D721Med (cell line): ENCODE results near the gene RSU1.

Source experiments
- DNase-seq: peaks from one replicate; pipeline ENCODE4 v3.0.0; 2011; ENCODE audit warnings: low spot score; ENCODE audit not compliant: insufficient read length
- FAIRE-seq: peaks from 2 replicates; lab custom pipeline; 2011; peaks lifted over from hg19 to GRCh38; lab: Jason Lieb, UNC
- CTCF ChIP-seq: IDR thresholded peaks from 2 replicates; pipeline ENCODE4 v1.5.1; 2012; ENCODE audit warnings: mild to moderate bottlenecking, control low read depth; ENCODE audit not compliant: insufficient read depth; ENCODE audit errors: missing control alignments

The RSU1 gene

GRCh38 chr10:16776896-16777295, 40.3 kb downstream of the RSU1 start:
- TF ChIP-seq CTCF: no peak
- FAIRE-seq (no peak), DNase-seq (no peak)

GRCh38 chr10:16773334-16773733, 43.9 kb downstream of the RSU1 start:
- FAIRE-seq: no peak
- TF ChIP-seq CTCF: no peak
- no peak for DNase-seq

- FAIRE-seq (no peak), DNase-seq (no peak)
- no peak for TF ChIP-seq CTCF
Observed at GRCh38 chr10:16770670-16771069, 46.6 kb downstream of the RSU1 start.

- TF ChIP-seq CTCF: no peak
- no peak for DNase-seq
- no peak for FAIRE-seq
Observed at GRCh38 chr10:16770141-16770540, 47.1 kb downstream of the RSU1 start.

- no peak for TF ChIP-seq CTCF
- FAIRE-seq (no peak), DNase-seq (no peak)
Observed at GRCh38 chr10:16769331-16769730, 47.9 kb downstream of the RSU1 start.

GRCh38 chr10:16768702-16769101, 48.5 kb downstream of the RSU1 start:
- no peak for FAIRE-seq
- TF ChIP-seq CTCF: no peak
- no peak for DNase-seq

GRCh38 chr10:16765509-16766375, 51.5 kb downstream of the RSU1 start:
- DNase-seq (no peak), FAIRE-seq (no peak)
- no peak for TF ChIP-seq CTCF
